ENCODE results near the gene TPCN2.

The TPCN2 gene

DNA sequence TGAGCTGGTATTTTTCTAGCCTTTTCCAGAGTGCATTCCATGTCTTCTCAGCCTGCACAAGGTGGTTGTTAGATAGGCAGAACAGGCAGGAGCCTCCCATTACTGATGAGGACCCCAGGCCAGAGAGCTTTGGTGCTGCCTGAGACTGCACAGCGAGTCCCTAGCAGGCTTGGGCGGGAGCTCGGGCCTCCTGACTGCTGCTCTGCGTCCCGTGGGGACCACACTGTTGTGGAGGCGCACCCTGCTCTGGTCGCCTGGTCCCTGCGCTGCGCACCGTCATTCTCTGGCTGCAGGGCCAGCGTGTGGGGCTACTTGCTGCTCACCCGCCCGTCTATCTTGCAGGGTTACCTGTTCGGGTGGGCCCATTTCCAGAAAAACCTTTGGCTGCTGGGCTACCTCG is 8.5 kb downstream of the TPCN2 start:
- ATAC-seq: no peak
- no peak for TF ChIP-seq ESRRG (CRISPR knock-in tag; IDR thresholded peaks at IDR 0.05)
- no peak for TF ChIP-seq SNAI2 (CRISPR knock-in tag; IDR thresholded peaks at IDR 0.05)
- TF ChIP-seq, protein P1, sequence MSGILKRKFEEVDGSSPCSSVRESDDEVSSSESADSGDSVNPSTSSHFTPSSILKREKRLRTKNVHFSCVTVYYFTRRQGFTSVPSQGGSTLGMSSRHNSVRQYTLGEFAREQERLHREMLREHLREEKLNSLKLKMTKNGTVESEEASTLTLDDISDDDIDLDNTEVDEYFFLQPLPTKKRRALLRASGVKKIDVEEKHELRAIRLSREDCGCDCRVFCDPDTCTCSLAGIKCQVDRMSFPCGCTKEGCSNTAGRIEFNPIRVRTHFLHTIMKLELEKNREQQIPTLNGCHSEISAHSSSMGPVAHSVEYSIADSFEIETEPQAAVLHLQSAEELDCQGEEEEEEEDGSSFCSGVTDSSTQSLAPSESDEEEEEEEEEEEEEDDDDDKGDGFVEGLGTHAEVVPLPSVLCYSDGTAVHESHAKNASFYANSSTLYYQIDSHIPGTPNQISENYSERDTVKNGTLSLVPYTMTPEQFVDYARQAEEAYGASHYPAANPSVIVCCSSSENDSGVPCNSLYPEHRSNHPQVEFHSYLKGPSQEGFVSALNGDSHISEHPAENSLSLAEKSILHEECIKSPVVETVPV (CRISPR knock-in tag; IDR thresholded peaks at IDR 0.05): no peak
- no peak for TF ChIP-seq RARB (CRISPR knock-in tag; IDR thresholded peaks at IDR 0.05)
- TF ChIP-seq CSDC2 (CRISPR knock-in tag; IDR thresholded peaks at IDR 0.05): no peak
- TF ChIP-seq ARNTL (CRISPR knock-in tag; IDR thresholded peaks at IDR 0.05; ENCODE audit: borderline replicate concordance, low read depth): no peak
- no peak for TF ChIP-seq ZC3H10 (CRISPR knock-in tag; IDR thresholded peaks at IDR 0.05)
- no peak for TF ChIP-seq GLIS3 (CRISPR knock-in tag; IDR thresholded peaks at IDR 0.05)
- TF ChIP-seq, protein P2, sequence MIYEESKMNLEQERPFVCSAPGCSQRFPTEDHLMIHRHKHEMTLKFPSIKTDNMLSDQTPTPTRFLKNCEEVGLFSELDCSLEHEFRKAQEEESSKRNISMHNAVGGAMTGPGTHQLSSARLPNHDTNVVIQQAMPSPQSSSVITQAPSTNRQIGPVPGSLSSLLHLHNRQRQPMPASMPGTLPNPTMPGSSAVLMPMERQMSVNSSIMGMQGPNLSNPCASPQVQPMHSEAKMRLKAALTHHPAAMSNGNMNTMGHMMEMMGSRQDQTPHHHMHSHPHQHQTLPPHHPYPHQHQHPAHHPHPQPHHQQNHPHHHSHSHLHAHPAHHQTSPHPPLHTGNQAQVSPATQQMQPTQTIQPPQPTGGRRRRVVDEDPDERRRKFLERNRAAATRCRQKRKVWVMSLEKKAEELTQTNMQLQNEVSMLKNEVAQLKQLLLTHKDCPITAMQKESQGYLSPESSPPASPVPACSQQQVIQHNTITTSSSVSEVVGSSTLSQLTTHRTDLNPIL (CRISPR knock-in tag; IDR thresholded peaks at IDR 0.05; ENCODE audit: low read depth): no peak

DNA sequence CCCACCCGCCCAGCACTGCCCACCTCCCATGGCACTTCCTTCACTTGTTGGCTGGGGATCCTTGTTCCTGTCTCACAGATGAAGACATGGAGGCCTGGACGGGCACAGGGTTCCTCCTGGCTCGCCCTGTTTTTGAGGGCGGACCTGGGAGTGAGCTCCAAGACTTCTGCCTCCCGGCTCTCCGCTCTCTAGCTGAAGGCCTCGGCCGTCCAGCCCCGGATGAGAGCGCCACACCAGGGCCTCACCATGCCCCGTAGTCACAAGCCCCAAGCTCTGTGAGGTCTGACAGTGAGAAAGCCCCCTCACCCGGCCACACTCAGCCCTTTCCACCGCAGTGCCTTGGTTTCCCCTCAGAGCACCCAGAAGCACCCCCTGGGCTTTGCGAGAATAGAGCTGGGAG is 9.1 kb downstream of the TPCN2 start:
- no peak for ATAC-seq
- TF ChIP-seq, protein P3, sequence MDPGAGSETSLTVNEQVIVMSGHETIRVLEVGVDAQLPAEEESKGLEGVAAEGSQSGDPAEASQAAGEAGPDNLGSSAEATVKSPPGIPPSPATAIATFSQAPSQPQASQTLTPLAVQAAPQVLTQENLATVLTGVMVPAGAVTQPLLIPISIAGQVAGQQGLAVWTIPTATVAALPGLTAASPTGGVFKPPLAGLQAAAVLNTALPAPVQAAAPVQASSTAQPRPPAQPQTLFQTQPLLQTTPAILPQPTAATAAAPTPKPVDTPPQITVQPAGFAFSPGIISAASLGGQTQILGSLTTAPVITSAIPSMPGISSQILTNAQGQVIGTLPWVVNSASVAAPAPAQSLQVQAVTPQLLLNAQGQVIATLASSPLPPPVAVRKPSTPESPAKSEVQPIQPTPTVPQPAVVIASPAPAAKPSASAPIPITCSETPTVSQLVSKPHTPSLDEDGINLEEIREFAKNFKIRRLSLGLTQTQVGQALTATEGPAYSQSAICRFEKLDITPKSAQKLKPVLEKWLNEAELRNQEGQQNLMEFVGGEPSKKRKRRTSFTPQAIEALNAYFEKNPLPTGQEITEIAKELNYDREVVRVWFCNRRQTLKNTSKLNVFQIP (CRISPR knock-in tag; IDR thresholded peaks at IDR 0.05; ENCODE audit: borderline replicate concordance, low read depth): no peak
- no peak for TF ChIP-seq OSR1 (CRISPR knock-in tag; IDR thresholded peaks at IDR 0.05)
- TF ChIP-seq ESRRG (CRISPR knock-in tag; IDR thresholded peaks at IDR 0.05): no peak
- no peak for TF ChIP-seq ZFP3 (CRISPR knock-in tag; IDR thresholded peaks at IDR 0.05)
- TF ChIP-seq, protein P1 (CRISPR knock-in tag; IDR thresholded peaks at IDR 0.05): no peak
- no peak for TF ChIP-seq ZNF8 (CRISPR knock-in tag; IDR thresholded peaks at IDR 0.05)
- TF ChIP-seq TCF4 (CRISPR knock-in tag; IDR thresholded peaks at IDR 0.05; ENCODE audit: borderline replicate concordance): no peak
- no peak for TF ChIP-seq SNAI2 (CRISPR knock-in tag; IDR thresholded peaks at IDR 0.05)
- TF ChIP-seq PPARA (CRISPR knock-in tag; IDR thresholded peaks at IDR 0.05; ENCODE audit: borderline replicate concordance): no peak
- no peak for TF ChIP-seq ISL1 (CRISPR knock-in tag; IDR thresholded peaks at IDR 0.05)
- no peak for TF ChIP-seq TOX (CRISPR knock-in tag; IDR thresholded peaks at IDR 0.05; ENCODE audit: borderline replicate concordance)

DNA sequence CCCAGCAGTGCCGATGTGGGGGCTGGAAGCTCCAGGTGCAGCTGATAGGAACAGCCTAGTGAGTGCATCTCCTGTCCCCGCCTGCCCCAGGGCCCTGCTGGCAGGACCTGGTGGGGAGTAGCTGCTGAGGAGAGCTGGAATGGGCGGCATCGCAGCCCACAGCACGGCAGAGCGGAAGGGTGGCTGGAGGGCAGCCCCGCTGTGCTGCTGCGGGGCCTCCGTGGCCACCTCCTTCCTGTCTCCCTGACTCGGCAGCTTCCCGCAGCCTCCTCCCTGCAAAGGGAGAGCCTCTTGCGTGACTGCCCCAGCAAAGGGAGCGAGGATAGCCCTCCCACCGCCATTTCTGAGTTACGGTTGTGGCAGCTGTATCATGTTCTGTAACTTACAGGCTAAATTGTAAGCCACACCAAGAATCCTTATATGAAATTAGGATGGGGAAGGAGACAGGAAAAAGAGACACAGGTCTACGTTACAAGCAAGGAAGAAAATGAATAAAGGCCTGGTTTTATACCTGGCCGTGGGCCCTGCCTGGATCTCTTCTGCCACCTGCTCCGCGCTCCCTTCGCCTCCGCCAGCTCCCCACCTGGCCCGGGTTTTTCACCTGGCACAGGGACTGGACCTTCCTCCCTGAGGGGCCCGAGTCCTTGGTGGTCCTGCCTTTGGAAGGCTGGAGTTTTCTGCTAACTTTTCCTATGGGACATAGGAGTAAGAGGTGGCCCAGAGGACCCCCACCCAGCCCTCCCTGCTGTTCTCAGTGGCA is 10.0 kb downstream of the TPCN2 start:
- TF ChIP-seq ARNTL (CRISPR knock-in tag; IDR thresholded peaks at IDR 0.05; ENCODE audit: borderline replicate concordance, low read depth) (no peak), ESRRG (CRISPR knock-in tag; IDR thresholded peaks at IDR 0.05) (no peak), ZNF70 (CRISPR knock-in tag; IDR thresholded peaks at IDR 0.05) (no peak), ISL1 (CRISPR knock-in tag; IDR thresholded peaks at IDR 0.05) (no peak), RARB (CRISPR knock-in tag; IDR thresholded peaks at IDR 0.05) (no peak), ZC3H10 (CRISPR knock-in tag; IDR thresholded peaks at IDR 0.05) (no peak), ZNF8 (CRISPR knock-in tag; IDR thresholded peaks at IDR 0.05) (no peak), ZFP3 (CRISPR knock-in tag; IDR thresholded peaks at IDR 0.05) (no peak), CSDC2 (CRISPR knock-in tag; IDR thresholded peaks at IDR 0.05) (no peak), PPARA (CRISPR knock-in tag; IDR thresholded peaks at IDR 0.05; ENCODE audit: borderline replicate concordance) (no peak), ZFP30 (CRISPR knock-in tag; IDR thresholded peaks at IDR 0.05) (no peak), OSR1 (CRISPR knock-in tag; IDR thresholded peaks at IDR 0.05) (no peak), SNAI2 (CRISPR knock-in tag; IDR thresholded peaks at IDR 0.05) (no peak)
- TF ChIP-seq, protein P4, sequence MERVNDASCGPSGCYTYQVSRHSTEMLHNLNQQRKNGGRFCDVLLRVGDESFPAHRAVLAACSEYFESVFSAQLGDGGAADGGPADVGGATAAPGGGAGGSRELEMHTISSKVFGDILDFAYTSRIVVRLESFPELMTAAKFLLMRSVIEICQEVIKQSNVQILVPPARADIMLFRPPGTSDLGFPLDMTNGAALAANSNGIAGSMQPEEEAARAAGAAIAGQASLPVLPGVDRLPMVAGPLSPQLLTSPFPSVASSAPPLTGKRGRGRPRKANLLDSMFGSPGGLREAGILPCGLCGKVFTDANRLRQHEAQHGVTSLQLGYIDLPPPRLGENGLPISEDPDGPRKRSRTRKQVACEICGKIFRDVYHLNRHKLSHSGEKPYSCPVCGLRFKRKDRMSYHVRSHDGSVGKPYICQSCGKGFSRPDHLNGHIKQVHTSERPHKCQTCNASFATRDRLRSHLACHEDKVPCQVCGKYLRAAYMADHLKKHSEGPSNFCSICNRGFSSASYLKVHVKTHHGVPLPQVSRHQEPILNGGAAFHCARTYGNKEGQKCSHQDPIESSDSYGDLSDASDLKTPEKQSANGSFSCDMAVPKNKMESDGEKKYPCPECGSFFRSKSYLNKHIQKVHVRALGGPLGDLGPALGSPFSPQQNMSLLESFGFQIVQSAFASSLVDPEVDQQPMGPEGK (CRISPR knock-in tag; IDR thresholded peaks at IDR 0.05; ENCODE audit: borderline replicate concordance): no peak
- TF ChIP-seq, protein P5, sequence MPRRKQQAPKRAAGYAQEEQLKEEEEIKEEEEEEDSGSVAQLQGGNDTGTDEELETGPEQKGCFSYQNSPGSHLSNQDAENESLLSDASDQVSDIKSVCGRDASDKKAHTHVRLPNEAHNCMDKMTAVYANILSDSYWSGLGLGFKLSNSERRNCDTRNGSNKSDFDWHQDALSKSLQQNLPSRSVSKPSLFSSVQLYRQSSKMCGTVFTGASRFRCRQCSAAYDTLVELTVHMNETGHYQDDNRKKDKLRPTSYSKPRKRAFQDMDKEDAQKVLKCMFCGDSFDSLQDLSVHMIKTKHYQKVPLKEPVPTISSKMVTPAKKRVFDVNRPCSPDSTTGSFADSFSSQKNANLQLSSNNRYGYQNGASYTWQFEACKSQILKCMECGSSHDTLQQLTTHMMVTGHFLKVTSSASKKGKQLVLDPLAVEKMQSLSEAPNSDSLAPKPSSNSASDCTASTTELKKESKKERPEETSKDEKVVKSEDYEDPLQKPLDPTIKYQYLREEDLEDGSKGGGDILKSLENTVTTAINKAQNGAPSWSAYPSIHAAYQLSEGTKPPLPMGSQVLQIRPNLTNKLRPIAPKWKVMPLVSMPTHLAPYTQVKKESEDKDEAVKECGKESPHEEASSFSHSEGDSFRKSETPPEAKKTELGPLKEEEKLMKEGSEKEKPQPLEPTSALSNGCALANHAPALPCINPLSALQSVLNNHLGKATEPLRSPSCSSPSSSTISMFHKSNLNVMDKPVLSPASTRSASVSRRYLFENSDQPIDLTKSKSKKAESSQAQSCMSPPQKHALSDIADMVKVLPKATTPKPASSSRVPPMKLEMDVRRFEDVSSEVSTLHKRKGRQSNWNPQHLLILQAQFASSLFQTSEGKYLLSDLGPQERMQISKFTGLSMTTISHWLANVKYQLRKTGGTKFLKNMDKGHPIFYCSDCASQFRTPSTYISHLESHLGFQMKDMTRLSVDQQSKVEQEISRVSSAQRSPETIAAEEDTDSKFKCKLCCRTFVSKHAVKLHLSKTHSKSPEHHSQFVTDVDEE (CRISPR knock-in tag; IDR thresholded peaks at IDR 0.05): no peak
- TF ChIP-seq, protein P1 (CRISPR knock-in tag; IDR thresholded peaks at IDR 0.05): no peak
- TF ChIP-seq, protein P2 (CRISPR knock-in tag; IDR thresholded peaks at IDR 0.05; ENCODE audit: low read depth): no peak
- ATAC-seq: no peak
